ENCODE data around the gene MAIP1. TPM values are rescaled to one million over a fixed set of nuclear protein-coding genes. Genes with fewer than 3 reads are reported as not detected.
A peak's percentile ranks its signal among the peaks of the same experiment; 100 is the strongest.

Gene MAIP1
- polyA plus RNA-seq, 1 donor from 2014 or later = 18.0 TPM

DNA sequence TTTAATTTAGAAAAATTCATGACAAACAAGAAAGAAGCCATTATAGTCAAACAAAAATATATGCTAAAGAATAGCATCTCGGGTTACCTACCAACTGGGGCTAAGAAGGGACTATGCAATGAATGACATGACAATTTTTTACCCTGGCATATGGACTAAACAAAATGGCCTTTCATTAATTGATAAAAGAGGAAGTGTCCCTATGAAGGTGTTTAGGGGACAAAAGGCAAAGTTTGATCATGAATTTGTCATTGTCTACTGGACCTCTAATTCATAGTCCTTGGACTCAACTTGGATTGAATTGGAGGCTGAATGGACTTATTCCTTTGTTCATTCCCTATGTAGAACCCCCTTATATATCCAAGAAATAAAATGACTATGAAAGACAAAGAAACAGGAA, 12.7 kb downstream of the MAIP1 start:
- Mint-ChIP-seq H3K36me3 (peaks cover 7% of the 10 kb centered on the region), H3K27me3 (no peaks in the 10 kb centered on the region), H3K9me3 (no peaks in the 10 kb centered on the region), H3K4me3 (no peak overlapping the region), H3K27ac (no peak overlapping the region), H3K4me1 (no peaks in the 10 kb centered on the region)

DNA sequence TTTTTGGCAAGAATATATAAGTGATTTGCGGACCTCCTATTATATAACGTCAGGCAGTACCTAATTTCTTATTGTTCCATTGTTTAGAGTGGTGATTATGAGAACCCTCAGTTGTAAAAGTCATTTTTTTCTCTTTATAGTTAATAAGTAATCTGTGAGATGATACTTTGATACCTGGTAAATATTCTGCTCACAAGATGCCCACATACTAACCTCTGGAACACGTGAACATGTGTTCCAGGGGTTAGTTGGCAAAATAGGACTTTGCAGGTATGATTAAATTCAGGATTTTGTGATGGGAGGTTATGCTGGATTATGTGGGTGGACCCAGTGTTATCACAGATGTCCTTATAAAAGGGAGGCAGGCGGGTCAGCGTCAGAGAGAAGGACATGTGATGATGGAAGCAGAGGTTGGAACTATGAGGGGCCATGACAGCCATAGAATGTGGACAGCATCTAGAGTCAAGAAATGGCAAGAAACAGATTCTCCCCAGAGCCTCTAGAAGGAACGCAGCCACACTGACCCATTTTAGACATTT, 16.8 kb downstream of the MAIP1 start:
- no peaks in the 10 kb centered on the region for H3K27me3 Mint-ChIP-seq
- H3K36me3 Mint-ChIP-seq = peaks cover 16% of the 10 kb centered on the region
- no peak overlapping the region for H3K27ac Mint-ChIP-seq
- H3K4me3 Mint-ChIP-seq = no peak overlapping the region
- peaks cover 0 to 6% (median 4%) of the 10 kb centered on the region in 3 donors for H3K9me3 Mint-ChIP-seq
- peaks cover 0 to 1% (median 0%) of the 10 kb centered on the region in 3 donors for H3K4me1 Mint-ChIP-seq

DNA sequence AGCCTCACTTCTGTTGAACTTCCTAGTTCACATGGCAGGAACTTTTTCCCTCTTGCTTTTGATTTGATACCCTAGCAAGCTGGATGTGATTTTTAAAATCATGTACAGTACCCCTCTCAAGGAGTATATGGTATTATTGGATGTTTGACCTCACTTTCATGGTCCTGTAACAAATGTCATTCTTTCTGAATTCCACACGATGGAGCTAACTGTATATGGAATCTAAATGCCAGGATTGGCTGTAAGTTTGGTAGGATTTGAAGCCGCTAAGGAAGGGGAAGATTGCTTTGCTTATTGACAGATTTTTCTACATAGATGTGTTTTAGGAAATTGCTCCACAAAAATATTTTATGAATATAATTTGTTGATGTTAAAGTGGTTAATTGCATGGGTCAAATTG, 18.3 kb downstream of the MAIP1 start:
- no peaks in the 10 kb centered on the region for H3K27me3 Mint-ChIP-seq
- no peak overlapping the region for H3K27ac Mint-ChIP-seq
- H3K9me3 Mint-ChIP-seq = peaks cover 0 to 6% (median 4%) of the 10 kb centered on the region in 3 donors
- no peak overlapping the region for H3K4me3 Mint-ChIP-seq
- H3K36me3 Mint-ChIP-seq = peaks cover 18% of the 10 kb centered on the region
- H3K4me1 Mint-ChIP-seq = peaks cover 0 to 1% (median 0%) of the 10 kb centered on the region in 3 donors

DNA sequence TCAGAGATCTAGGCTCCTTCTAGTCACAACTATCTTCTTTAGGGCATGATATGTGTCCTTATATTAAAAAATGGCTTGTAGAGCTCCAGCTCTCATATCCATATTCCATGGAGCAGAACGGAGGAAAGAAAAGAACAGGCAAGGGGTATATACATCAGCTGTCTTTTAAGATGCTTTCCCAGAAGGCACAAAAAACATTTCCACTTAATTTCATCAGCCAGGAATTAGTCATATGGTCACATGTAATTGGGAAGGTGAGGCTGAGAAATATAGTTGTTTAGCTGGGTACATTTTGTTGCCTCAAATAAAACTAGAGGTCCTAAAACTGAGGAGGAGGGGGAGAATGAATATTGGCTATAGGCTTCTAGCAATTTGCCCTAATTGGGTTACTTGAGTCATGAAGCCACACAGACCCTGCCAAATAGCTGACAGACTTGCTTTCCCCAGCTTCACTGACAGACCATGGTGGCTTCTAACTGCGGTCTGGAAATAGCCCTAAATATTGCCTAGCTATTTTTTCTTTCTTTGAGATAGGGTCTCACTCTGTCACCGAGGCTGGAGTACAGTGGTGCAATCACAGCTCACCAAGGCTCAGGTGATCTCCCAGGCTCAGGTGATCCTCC, 20.0 kb downstream of the MAIP1 start:
- H3K27ac Mint-ChIP-seq = no peak overlapping the region

DNA sequence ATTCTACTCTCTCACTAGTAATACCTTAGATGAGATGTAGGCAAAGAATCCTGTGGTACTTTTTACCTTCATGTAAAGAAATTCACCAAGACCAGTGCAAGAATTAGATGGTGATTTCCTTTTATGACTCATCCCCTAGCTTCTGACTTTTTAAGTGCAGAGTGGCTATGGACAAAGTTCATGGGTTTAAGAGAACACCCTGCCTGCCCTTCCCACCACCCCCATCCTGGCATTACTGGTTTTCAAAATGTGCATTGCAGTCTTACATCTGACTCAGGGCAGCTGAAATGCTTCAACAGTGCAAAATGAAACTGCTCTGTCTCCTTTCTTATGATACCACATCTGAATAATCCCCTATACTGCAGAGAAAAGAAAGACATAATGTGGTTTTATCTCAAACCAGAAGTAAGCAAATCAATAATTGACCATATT, 22.6 kb downstream of the MAIP1 start:
- no peak overlapping the region for H3K4me3 Mint-ChIP-seq
- H3K9me3 Mint-ChIP-seq = peaks cover 0 to 6% (median 4%) of the 10 kb centered on the region in 3 donors
- H3K27ac Mint-ChIP-seq = no peak overlapping the region
- H3K4me1 Mint-ChIP-seq = peaks cover 0 to 1% (median 1%) of the 10 kb centered on the region in 3 donors
- H3K27me3 Mint-ChIP-seq = no peaks in the 10 kb centered on the region
- peaks cover 11% of the 10 kb centered on the region for H3K36me3 Mint-ChIP-seq

More for the DNA sequence above, 20.0 kb downstream of the MAIP1 start:
- no peaks in the 10 kb centered on the region for H3K27me3 Mint-ChIP-seq
- peaks cover 16% of the 10 kb centered on the region for H3K36me3 Mint-ChIP-seq
- H3K9me3 Mint-ChIP-seq = peaks cover 0 to 6% (median 4%) of the 10 kb centered on the region in 3 donors
- no peak overlapping the region for H3K4me3 Mint-ChIP-seq
- peaks cover 0 to 1% (median 1%) of the 10 kb centered on the region in 3 donors for H3K4me1 Mint-ChIP-seq

DNA sequence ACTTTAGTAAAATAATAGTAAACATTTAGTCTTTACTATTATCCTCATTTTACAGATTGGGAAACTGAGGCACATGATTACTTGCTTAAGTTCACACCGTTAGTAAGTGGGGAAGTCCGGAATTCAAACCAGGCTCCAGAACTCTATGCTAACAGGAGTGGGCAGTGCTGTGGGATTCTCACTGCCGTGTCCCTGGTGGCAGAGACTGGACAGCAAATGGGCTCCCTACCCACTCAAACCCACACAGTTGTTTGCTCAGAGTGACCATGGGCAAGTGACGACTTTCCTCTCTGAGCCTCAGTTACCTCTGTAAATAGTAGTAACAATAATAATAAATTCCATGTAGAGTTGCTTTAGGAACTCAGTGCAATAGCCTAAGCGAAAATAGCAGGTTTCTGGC, 24.0 kb downstream of the MAIP1 start:
- no peak overlapping the region for H3K27ac Mint-ChIP-seq
- H3K4me3 Mint-ChIP-seq = no peak overlapping the region
- peaks cover 0 to 1% (median 1%) of the 10 kb centered on the region in 3 donors for H3K4me1 Mint-ChIP-seq
- H3K9me3 Mint-ChIP-seq = peaks cover 0 to 6% (median 4%) of the 10 kb centered on the region in 3 donors
- H3K36me3 Mint-ChIP-seq = peaks cover 9% of the 10 kb centered on the region
- no peaks in the 10 kb centered on the region for H3K27me3 Mint-ChIP-seq

DNA sequence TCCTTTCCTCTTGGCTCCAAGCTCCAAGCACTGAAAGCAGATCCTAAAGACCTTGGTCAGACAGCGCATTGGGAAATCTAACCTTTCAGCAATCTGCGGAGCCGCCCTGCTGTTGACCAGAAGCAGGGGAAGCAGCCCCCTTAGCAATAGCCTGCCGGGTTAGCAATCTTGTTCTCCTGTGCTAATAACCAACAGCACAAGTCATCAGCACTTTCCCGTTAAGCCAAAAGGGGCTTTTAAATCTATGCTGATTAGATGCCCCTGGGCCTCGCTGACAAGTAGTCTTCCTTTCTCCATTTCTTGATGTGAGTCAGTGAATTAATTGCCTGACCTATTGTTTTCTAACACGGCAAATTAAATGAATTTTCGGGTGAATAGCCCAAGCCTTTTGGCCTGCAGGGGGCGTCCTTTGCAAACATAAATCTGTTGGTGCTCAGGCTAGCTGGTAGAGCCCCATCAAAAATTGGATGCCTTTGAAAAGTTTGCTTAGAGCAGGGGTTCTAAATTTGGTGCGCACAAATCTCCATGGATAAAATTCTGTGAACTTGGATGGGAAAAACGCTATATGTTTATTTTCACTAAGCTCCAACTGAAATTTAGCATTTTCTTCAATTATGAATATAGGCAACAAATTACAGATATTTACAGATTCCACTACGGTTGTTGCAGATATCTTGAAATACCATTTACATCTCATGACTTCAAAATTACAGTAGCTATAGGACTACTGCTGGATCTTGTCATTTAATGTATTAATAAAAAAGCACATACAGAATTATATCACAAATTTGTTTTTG, 24.6 kb downstream of the MAIP1 start:
- peaks cover 9% of the 10 kb centered on the region for H3K36me3 Mint-ChIP-seq
- H3K9me3 Mint-ChIP-seq = peaks cover 0 to 6% (median 4%) of the 10 kb centered on the region in 3 donors
- H3K27me3 Mint-ChIP-seq = no peaks in the 10 kb centered on the region
- H3K4me3 Mint-ChIP-seq = no peak overlapping the region
- no peak overlapping the region for H3K27ac Mint-ChIP-seq
- peaks cover 0 to 1% (median 1%) of the 10 kb centered on the region in 3 donors for H3K4me1 Mint-ChIP-seq

DNA sequence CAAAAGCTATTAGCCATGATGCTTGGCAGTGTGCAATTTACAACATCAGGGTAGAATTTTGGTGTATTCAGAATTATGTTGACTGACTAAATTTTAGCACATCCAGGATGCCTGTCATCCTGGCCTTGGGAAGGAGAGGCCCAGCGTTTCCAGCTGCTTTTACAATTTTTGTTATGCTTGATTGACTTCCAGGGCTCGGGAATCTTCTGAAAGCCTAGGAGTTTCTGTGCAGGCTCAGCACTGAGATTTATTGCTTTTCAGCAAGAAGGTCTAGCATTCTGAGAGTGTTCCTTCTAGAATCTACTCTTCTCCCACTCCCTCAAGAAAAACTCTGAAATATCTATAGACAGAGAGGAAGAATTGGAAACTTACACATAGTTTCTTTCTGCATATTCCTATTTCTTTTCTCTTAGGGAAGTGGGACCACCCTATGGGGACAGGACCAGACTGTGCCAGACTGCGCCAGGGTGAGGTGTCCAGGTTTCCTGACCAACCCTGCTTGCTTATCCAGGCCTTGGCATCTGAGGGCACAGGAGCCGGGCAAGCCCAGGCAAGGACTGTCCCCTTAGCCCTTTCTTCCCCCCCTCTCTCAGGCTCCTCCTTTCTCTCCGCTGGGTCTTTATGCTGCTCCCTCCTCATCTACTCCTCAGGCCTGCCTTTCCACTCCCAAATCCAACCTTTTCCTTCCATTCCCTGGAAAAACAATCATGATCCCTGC, 26.9 kb downstream of the MAIP1 start:
- Mint-ChIP-seq H3K9me3 (no peaks in the 10 kb centered on the region), H3K4me1 (peaks cover 0 to 3% (median 0%) of the 10 kb centered on the region in 3 donors), H3K36me3 (peaks cover 2% of the 10 kb centered on the region), H3K27ac (no peak overlapping the region), H3K4me3 (no peak overlapping the region), H3K27me3 (no peaks in the 10 kb centered on the region)

DNA sequence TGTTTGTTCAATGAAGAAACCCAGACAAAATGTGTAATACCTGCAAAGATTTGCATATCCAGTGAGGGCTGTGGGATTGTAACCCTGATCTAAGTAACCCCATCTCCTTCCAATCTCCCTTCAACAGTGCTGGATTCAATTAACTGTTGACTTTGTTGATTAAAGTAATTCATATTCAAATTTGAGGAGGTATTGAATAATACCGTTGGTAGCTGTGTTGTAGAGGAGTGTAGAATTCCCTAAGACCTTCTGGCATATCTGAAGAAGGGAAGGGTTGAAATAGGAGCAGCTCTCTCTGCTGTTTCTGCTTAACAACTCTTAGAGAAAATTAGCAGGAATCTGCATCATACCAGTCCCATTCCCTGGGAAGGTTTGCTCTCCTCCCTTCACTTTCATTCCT, 28.2 kb downstream of the MAIP1 start:
- H3K9me3 Mint-ChIP-seq = no peaks in the 10 kb centered on the region
- H3K27ac Mint-ChIP-seq = no peak overlapping the region
- no peak overlapping the region for H3K4me3 Mint-ChIP-seq
- H3K36me3 Mint-ChIP-seq = peaks cover 2% of the 10 kb centered on the region
- peaks cover 0 to 3% (median 0%) of the 10 kb centered on the region in 3 donors for H3K4me1 Mint-ChIP-seq
- H3K27me3 Mint-ChIP-seq = no peaks in the 10 kb centered on the region

DNA sequence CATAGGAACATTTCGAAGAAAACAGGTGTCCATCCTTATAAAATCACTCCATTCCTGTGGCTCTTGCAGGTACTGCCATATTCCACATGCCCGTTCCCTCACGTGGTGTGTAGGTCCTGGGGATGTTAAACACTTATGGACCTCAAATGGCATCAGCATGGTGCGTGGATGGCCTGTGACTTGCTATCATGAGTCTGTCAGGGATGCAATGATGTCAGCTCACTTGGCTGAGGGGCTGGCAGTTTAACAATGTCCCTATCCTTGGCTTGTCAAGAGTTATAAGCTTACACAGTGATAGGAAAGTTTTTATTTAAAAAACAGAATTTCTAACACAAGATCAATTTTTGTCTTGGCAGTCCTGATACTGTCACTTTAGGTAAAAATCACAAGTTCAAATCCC, 28.8 kb downstream of the MAIP1 start:
- no peak overlapping the region for H3K4me3 Mint-ChIP-seq

DNA sequence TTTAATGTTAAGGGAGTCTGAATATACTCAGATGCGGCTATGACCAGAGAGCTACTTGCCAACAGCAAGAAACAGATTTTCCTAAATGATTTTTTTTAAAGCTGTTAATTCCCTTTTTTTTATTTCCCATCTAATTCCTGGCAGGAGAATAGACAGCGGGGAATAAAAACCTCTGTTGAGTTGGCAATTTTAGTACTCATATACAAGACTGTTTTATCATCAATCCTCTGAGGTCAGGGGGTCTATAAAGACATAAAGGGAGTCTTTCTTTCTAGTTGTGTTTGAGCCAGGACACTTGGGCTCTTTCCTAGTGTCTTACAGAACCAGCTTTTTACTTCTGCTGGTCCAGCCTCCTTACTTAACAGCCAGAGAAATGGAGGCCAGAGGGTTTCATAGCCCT, 29.4 kb downstream of the MAIP1 start:
- H3K4me1 Mint-ChIP-seq = peaks cover 0 to 3% (median 0%) of the 10 kb centered on the region in 3 donors
- no peak overlapping the region for H3K27ac Mint-ChIP-seq
- no peaks in the 10 kb centered on the region for H3K36me3 Mint-ChIP-seq
- no peak overlapping the region for H3K4me3 Mint-ChIP-seq
- H3K27me3 Mint-ChIP-seq = peaks cover 3% of the 10 kb centered on the region
- no peaks in the 10 kb centered on the region for H3K9me3 Mint-ChIP-seq

More for the DNA sequence above, 28.8 kb downstream of the MAIP1 start:
- H3K27ac Mint-ChIP-seq = no peak overlapping the region
- H3K36me3 Mint-ChIP-seq = no peaks in the 10 kb centered on the region
- no peaks in the 10 kb centered on the region for H3K9me3 Mint-ChIP-seq
- peaks cover 2% of the 10 kb centered on the region for H3K27me3 Mint-ChIP-seq
- H3K4me1 Mint-ChIP-seq = peaks cover 0 to 3% (median 0%) of the 10 kb centered on the region in 3 donors

DNA sequence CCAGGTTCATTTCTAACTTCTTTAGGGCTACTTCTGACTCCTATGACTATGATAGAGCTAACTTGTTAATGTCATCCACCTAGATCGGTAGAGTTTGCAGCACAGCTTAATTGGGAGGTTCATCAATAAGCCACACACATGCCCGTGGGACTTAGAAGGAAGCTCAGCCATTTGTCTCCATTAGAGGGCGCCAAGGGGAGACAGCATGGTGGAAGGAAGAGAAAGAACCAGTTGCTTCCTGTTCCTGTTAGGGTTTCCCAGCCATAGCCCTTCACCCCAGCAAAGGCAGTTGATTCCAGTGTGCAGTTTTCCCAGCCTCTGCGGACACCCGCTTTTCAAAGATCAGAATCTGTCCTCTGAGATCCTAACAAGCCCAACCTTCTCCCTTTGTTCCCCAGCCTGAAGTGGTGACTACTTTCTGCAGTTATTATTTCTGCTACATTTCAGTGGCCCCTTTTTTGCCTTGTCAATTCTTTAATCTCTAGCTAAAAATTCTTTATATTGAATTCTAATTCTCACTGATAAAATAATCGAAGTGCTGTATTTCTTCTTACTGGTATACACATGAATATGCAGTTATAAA, 30.3 kb downstream of the MAIP1 start:
- Mint-ChIP-seq H3K27me3 (peaks cover 3% of the 10 kb centered on the region), H3K27ac (peak overlapping the region in 1 of 3 donors; percentile 48), H3K4me3 (no peak overlapping the region), H3K4me1 (peaks cover 0 to 2% (median 0%) of the 10 kb centered on the region in 3 donors), H3K9me3 (no peaks in the 10 kb centered on the region), H3K36me3 (no peaks in the 10 kb centered on the region)

DNA sequence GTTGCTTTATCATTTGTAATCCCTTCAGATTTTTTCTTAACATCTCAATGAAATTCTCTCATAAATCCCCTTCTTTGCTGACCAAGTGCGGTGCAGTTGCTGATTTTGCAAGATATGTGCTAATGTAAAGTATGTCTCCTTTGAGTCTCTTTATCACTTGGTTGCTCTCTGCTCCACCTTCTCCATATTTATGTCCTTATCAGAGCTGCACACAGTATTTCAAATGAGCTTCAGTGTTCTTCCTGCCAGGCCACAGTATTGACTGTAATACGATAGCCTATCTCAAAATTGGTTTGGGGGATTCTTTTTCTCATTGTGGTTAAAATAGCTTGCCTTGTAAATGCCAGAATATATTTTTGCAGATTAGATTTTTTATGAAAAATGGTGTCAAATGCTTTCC, 32.2 kb downstream of the MAIP1 start:
- H3K4me3 Mint-ChIP-seq = no peak overlapping the region
- no peak overlapping the region for H3K27ac Mint-ChIP-seq
- peaks cover 0 to 2% (median 0%) of the 10 kb centered on the region in 3 donors for H3K4me1 Mint-ChIP-seq
- H3K9me3 Mint-ChIP-seq = no peaks in the 10 kb centered on the region
- H3K27me3 Mint-ChIP-seq = peaks cover 3% of the 10 kb centered on the region
- no peaks in the 10 kb centered on the region for H3K36me3 Mint-ChIP-seq

DNA sequence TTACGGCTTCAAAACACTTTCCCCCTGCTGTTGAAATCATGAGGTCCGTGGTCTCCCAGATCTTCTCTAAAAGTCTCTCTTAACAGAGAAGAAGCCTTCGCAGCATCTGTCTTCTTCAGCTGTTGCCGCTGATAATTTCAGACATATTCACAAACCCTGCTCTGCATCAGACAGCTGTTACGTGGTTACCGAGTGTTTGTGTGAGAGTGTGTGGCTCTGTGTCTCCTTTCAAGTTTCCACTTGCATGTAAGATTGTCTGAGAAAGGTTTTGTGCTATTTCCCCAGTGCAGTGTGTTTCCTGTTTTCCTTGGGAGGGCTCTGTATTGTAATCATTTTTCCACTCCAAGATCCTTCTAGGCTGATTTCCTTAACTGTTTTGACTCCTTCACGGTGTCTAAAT, 32.8 kb downstream of the MAIP1 start:
- H3K36me3 Mint-ChIP-seq = peaks cover 2% of the 10 kb centered on the region
- no peak overlapping the region for H3K4me3 Mint-ChIP-seq
- H3K4me1 Mint-ChIP-seq = peaks cover 0 to 2% (median 0%) of the 10 kb centered on the region in 3 donors
- H3K27ac Mint-ChIP-seq = no peak overlapping the region
- peaks cover 3% of the 10 kb centered on the region for H3K27me3 Mint-ChIP-seq
- H3K9me3 Mint-ChIP-seq = no peaks in the 10 kb centered on the region
